Stimulated activated CD8-positive, alpha-beta memory T cell treated with anti-CD3 and anti-CD28 coated beads, Interleukin-7, amount 100 ng/mL, for 24 hours (primary cell): ENCODE results near the gene AGO1.
"Not testable (repeated sequence)": the region's sequence is repeated elsewhere in the genome, so short reads cannot be mapped to it uniquely, and the experiment has no call there.

Source experiments
- DNase-seq: peaks from one replicate; pipeline ENCODE4 v3.0.0-alpha.2; 2020; ENCODE audit warnings: low read depth

Gene AGO1

GRCh38 chr1:35869245-35869950 lies 13.6 kb upstream of the AGO1 start:
- DNase-seq = not testable (repeated sequence)

GRCh38 chr1:35870651-35871309 lies 12.2 kb upstream of the AGO1 start:
- DNase-seq = no peak

GRCh38 chr1:35873243-35873750 lies 9.7 kb upstream of the AGO1 start:
- DNase-seq = no peak

- DNase-seq = not testable (repeated sequence)
Observed at GRCh38 chr1:35874115-35874514, 8.9 kb upstream of the AGO1 start.

- no peak for DNase-seq
Observed at GRCh38 chr1:35876988-35877387, 6.0 kb upstream of the AGO1 start.

GRCh38 chr1:35881850-35882273 lies 1.1 kb upstream of the AGO1 start:
- no peak for DNase-seq

GRCh38 chr1:35882586-35882944 lies 444 bp upstream of the AGO1 start:
- no peak for DNase-seq

GRCh38 chr1:35883635-35884101 lies 659 bp downstream of the AGO1 start:
- no peak for DNase-seq

GRCh38 chr1:35884934-35885333 lies 1.9 kb downstream of the AGO1 start:
- DNase-seq = no peak

- DNase-seq = no peak
Observed at GRCh38 chr1:35885961-35886558, 3.1 kb downstream of the AGO1 start.

GRCh38 chr1:35886577-35887431 lies 3.8 kb downstream of the AGO1 start:
- DNase-seq = no peak

- no peak for DNase-seq
Observed at GRCh38 chr1:35887508-35887907, 4.5 kb downstream of the AGO1 start.

GRCh38 chr1:35888255-35888654 lies 5.2 kb downstream of the AGO1 start:
- no peak for DNase-seq

- not testable (repeated sequence) for DNase-seq
Observed at GRCh38 chr1:35888981-35889380, 6.0 kb downstream of the AGO1 start.

GRCh38 chr1:35893051-35893879 lies 10.3 kb downstream of the AGO1 start:
- DNase-seq = no peak

GRCh38 chr1:35894183-35894582 lies 11.2 kb downstream of the AGO1 start:
- DNase-seq = no peak

GRCh38 chr1:35894656-35895055 lies 11.6 kb downstream of the AGO1 start:
- DNase-seq = no peak

- no peak for DNase-seq
Observed at GRCh38 chr1:35899941-35900340, 16.9 kb downstream of the AGO1 start.

- no peak for DNase-seq
Observed at GRCh38 chr1:35901235-35901634, 18.2 kb downstream of the AGO1 start.

- DNase-seq = no peak
Observed at GRCh38 chr1:35902671-35903070, 19.7 kb downstream of the AGO1 start.

GRCh38 chr1:35914717-35915116 lies 31.7 kb downstream of the AGO1 start:
- DNase-seq = no peak
